HG03045 (cell line): Measurements from ENCODE around the gene KCNS1.

Source experiments
- ATAC-seq: cut with Tn5 transposase; IDR thresholded peaks from one replicate; pipeline ENCODE4 v1.9.1; 2021; ENCODE audit warnings: mild to moderate bottlenecking, moderate library complexity; ENCODE audit not compliant: unreplicated experiment

KCNS1 gene

DNA sequence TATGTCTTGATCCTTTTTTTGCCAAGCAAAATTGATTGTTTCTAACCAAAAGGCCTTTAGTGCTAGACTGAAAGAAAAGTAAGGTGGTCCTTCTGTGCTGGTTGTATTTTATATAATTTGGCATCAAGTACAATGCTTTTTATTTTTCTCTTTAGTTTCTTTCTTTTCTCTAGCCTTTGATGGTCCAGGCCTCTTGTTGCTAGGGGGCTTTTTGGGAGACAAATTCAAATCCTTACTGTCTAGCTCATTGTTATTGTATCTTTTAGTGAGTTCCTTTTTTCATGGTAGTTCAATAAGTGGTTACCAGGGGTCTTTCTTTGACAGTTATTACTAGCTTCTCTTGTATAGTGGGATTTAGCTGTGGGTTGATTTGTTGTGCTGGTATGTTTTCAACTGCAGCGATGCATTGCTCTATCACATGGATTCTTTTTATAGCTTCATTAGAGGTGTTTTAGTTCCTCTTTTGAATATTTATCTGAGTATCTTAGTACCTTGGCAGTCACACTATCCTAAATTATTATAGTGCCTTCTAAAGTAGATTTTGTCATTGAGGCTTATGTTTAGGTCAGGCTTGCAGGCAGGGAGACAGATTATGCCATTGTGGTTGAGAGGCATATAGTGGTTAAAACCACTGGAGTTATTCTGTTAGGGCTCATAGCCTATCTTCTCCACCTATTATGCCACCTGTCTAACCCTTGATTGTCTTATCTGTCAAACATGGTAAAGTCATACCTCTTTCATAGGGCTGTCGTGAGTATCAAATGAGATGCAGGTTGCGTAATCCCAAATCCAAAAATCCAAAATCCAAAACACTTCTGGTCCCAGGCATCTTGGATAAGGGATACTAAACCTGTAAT is 49.5 kb downstream of the KCNS1 start:
- ATAC-seq = no peak

DNA sequence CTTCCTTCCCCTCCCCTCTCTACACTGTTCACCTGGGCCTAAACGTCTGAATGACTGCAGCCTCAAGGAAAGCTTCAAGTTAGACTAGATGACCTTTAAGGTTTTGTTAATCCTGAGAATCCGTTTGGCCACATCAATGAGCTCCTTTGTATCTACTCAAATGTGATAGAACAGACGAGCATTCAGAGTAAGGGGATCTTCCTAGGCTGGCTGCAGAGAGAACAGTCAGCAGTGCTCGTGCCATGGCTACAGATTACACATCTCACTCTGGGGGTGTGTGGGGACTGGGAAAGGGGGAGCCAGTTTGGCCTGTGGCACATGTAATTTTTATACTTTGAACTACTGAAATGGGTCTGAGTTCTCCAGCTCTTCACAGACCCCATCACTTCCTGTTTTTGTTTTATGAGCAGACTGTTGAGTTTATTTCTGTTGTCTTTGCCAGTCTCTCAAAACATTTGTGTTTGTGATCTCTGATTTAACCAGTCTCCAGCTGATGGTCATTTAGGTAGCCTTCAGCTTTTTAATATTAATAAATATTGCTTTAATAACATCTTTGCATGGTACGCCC is 50.9 kb downstream of the KCNS1 start:
- ATAC-seq = no peak

DNA sequence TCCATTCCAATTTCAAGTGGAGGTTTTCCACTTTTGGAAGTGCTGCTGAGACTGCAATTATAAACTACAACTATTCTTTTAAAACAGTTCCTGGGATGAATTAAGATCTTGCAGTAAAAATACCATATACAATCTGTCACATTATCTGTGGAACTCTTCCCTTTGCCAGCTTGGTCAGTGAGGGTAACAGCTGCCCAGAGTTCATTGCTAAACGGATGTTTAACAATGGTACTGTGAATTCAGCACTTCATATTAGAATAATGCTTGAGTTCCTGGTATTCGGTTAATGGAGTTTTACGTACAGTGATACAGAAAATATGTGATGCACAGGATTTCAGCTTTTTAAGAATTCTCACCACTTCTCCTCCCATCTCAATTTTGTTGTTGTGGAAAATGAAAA is 51.5 kb downstream of the KCNS1 start:
- no peak for ATAC-seq

DNA sequence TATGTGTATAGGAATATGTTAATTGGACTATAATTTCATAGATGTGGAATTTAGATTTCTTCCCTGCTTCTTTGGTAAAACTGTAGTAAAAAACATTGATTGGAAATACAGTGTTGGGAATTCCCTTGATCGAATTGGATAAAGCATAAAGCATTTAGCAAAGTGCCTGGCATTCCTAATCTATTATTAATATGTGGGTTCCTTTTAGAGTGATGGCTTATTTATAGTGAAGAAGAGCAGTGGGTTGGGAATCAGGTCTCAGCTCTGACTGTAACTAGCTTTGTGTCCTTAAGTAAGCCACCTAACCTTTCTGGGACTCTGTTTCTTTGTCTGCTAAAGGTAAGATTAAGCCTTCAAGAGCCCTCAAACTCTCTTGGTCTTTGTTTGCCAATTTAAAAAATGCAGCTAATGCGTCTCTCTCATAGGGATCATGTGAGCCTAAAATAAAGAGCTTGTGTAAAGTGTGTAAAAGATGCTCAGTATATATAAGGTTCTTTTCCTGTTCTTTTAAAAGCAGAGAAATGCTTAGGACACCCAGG is 53.3 kb downstream of the KCNS1 start:
- no peak for ATAC-seq

DNA sequence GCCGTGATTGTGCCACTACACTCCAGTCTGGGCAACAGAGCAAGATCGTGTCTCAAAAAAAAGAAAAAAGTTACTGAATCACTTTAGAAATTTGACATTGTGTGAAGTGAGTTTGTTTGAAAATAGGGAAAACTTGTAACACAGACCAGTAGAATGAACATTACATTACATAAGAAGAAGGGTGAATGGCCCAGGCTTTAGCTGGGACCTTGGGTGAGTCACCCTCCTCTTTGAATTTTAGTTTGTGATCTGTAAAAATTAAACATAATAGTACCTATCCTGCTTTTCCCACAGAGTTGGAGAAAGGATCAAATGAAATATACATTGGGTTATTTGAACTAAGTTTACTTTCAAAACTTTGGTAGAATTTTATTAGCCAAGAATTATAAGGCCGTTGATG is 56.3 kb downstream of the KCNS1 start:
- ATAC-seq = no peak

DNA sequence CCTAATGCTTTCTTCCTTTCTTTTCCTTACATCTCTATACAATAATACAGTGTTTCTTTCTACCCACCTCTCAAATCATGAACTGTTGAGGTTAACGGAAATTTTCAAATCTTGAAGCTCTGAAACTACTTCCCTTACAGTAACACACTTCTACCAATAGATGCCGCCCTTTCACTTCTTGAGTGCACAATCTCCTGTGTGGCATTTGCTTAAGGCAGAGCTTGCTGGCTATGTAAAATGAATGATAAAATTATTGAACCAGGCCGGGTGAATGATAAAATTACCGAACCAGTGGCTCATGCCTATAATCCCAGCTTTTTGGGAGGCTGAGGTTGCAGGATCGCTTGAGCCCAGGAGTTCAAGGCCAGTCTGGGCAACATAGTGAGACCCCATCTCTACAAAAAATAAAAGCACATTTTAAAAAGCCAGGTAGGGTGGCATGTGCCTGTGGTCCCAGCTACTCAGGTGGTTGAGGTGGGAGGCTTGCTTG is 56.8 kb downstream of the KCNS1 start:
- ATAC-seq = no peak

DNA sequence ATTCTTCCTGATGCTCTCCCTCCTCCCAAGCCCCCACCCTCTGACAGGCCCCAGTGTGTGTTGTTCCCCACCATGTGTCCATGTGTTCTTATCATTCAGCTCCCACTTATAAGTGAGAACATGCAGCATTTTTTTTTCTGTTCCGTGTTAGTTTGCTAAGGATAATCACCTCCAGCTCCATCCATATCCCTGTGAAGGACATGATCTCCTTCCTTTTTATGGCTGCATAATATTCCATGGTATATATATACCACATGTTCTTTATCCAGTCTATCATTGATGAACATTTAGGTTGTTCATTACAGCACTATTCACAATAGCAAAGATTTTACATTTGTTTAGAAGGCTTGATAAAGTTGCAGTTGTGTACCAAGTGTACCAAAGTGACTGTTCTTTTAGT is 57.9 kb downstream of the KCNS1 start:
- ATAC-seq = no peak
